Measurements from ENCODE around the gene ECE1. TPM values are rescaled to one million over a fixed set of nuclear protein-coding genes. Genes with fewer than 3 reads are reported as not detected.
A peak's percentile ranks its signal among the peaks of the same experiment; 100 is the strongest.

The ECE1 gene
- total and polyA plus RNA-seq, 2 donors (not counting 3 experiments of a cell fraction or from before 2014, with no cell fraction given) = 437 to 562 TPM

DNA sequence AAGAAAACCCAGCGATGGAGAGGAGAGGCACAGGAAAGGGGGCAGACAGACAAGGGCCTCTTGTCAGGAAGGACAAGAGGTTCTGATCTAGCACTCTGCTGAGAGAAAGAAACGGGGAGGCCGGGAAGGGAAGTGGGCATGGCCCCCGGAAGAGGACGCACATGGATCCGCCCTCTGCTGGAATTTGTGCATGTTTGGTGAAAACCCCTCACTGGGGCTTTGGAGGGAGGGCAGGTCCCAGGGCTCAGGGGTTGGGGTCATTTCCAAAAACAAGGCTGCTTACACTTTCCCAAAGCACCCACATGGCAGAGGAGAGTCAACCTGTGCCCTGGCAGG lies 32.4 kb upstream of the ECE1 start:
- no peak overlapping the region for H2AFZ ChIP-seq (ENCODE audit: low read depth, low read length)
- no peaks in the 10 kb centered on the region for H3K27me3 ChIP-seq (ENCODE audit: control insufficient read depth in 2 of 2, insufficient read depth in 2 of 2, low read length in 2 of 2)
- no peaks in the 10 kb centered on the region for H3K9me3 ChIP-seq (replicated peaks; ENCODE audit: control insufficient read depth, insufficient read depth, low read length)
- no TSS peak for BruUV-seq (replicated peaks)
- H4K20me1 ChIP-seq (replicated peaks; ENCODE audit: control insufficient read depth, extremely low read depth, insufficient read depth, low read length) = no peaks in the 10 kb centered on the region
- H3K4me1 ChIP-seq (ENCODE audit: control insufficient read depth, extremely low read depth, insufficient read depth, low read length) = peaks cover 65% of the 10 kb centered on the region
- dilution Hi-C loops (cut with MboI; ENCODE audit: extremely low pct_ligation_motif_present, low sequenced_read_pairs) (no loop called here), intact Hi-C loops (cut with micrococcal nuclease) (no loop called here)
- peak overlapping the region; percentile 96 for H3K27ac ChIP-seq (ENCODE audit: insufficient read depth, low read depth, low read length)
- H3K36me3 ChIP-seq (ENCODE audit: control insufficient read depth in 2 of 2, extremely low read depth in 1 of 2, insufficient read depth in 2 of 2, low read length in 2 of 2) = no peaks in the 10 kb centered on the region
- TF ChIP-seq POLR2A (IDR thresholded peaks at IDR 0.05; ENCODE audit: low read depth, low read length) (peak; percentile 12), JUN (IDR thresholded peaks at IDR 0.05; ENCODE audit: borderline replicate concordance, insufficient read depth, insufficient read length, low read depth) (no peak), EZH2 (IDR thresholded peaks at IDR 0.05; ENCODE audit: borderline replicate concordance, low read depth, low read length, severe bottlenecking) (no peak), FOS (IDR thresholded peaks at IDR 0.05; ENCODE audit: borderline replicate concordance, insufficient read depth, low read length) (no peak), POLR2AphosphoS5 (IDR thresholded peaks at IDR 0.05; ENCODE audit: insufficient read depth, low read depth, low read length) (peak; percentile 50), GATA2 (IDR thresholded peaks at IDR 0.05; ENCODE audit: insufficient read depth, insufficient read length, low read depth, low read length) (no peak), MYC (IDR thresholded peaks at IDR 0.05; ENCODE audit: low read depth, low read length) (no peak)
- TF ChIP-seq, protein P1, sequence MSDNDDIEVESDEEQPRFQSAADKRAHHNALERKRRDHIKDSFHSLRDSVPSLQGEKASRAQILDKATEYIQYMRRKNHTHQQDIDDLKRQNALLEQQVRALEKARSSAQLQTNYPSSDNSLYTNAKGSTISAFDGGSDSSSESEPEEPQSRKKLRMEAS (IDR thresholded peaks at IDR 0.05; ENCODE audit: insufficient read depth, insufficient read length) = no peak
- TF ChIP-seq, protein P2, sequence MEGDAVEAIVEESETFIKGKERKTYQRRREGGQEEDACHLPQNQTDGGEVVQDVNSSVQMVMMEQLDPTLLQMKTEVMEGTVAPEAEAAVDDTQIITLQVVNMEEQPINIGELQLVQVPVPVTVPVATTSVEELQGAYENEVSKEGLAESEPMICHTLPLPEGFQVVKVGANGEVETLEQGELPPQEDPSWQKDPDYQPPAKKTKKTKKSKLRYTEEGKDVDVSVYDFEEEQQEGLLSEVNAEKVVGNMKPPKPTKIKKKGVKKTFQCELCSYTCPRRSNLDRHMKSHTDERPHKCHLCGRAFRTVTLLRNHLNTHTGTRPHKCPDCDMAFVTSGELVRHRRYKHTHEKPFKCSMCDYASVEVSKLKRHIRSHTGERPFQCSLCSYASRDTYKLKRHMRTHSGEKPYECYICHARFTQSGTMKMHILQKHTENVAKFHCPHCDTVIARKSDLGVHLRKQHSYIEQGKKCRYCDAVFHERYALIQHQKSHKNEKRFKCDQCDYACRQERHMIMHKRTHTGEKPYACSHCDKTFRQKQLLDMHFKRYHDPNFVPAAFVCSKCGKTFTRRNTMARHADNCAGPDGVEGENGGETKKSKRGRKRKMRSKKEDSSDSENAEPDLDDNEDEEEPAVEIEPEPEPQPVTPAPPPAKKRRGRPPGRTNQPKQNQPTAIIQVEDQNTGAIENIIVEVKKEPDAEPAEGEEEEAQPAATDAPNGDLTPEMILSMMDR (IDR thresholded peaks at IDR 0.05; ENCODE audit: extremely low read depth in 1 of 2, insufficient read depth in 1 of 2, low read depth in 1 of 2, low read length in 2 of 2) = no peak
- peaks cover 64% of the 10 kb centered on the region for H3K79me2 ChIP-seq (ENCODE audit: control insufficient read depth, insufficient read depth, low read length)
- POLR2A ChIA-PET = no interaction called here
- no peaks in the 10 kb centered on the region for H3K9me1 ChIP-seq (replicated peaks; ENCODE audit: control insufficient read depth, extremely low read depth, insufficient read depth, low read length)
- H3K4me2 ChIP-seq (ENCODE audit: insufficient read depth, low read length) = peak overlapping the region; percentile 52
- peak overlapping the region; percentile 48 for H3K9ac ChIP-seq (replicated peaks; ENCODE audit: extremely low read depth, insufficient read depth, low read length)
- CTCF ChIA-PET = interaction anchor here (1.1 to 9.1 kb wide), 10 partner anchors 10 to 68 kb away, joined by 3 to 73 read pairs (median 25); no protein-coding TSS in a partner anchor
- no peak overlapping the region for H3K4me3 ChIP-seq (replicated peaks in 1 of 3; ENCODE audit: insufficient read depth in 1 of 3, low read depth in 1 of 3, low read length in 3 of 3)
- FAIRE-seq (no peak), DNase-seq (ENCODE audit: low read depth, low spot score) (no peak)
